Testis (tissue), 2 donors: ENCODE data around the gene RBM22.

ENCODE experiments used
- CTCF ChIP-seq, 3 experiments: fragments of 450-650 bp in 2 of 3; fragments of 200-600 bp in 1 of 3; sonication (generic) in 1 of 3; IDR thresholded peaks; one replicate each; pipeline ENCODE4 v1.5.1; 2016 to 2019; ENCODE audit warnings: antibody characterized with exemption in 3 of 3, mild to moderate bottlenecking in 2 of 3, moderate library complexity in 1 of 3
- POLR2A ChIP-seq: fragments of 450-650 bp; IDR thresholded peaks from one replicate; pipeline ENCODE4 v1.6.1; 2017; ENCODE audit warnings: antibody characterized with exemption, mild to moderate bottlenecking, moderate library complexity

GRCh38 chr5:150703762-150704161 lies 2.9 kb upstream of the RBM22 start:
- no peak for TF ChIP-seq CTCF (IDR thresholded peaks at IDR 0.05)
- no peak for TF ChIP-seq POLR2A
